ENCODE measurements around the gene ROBO2.

- TF ChIP-seq, protein P1, sequence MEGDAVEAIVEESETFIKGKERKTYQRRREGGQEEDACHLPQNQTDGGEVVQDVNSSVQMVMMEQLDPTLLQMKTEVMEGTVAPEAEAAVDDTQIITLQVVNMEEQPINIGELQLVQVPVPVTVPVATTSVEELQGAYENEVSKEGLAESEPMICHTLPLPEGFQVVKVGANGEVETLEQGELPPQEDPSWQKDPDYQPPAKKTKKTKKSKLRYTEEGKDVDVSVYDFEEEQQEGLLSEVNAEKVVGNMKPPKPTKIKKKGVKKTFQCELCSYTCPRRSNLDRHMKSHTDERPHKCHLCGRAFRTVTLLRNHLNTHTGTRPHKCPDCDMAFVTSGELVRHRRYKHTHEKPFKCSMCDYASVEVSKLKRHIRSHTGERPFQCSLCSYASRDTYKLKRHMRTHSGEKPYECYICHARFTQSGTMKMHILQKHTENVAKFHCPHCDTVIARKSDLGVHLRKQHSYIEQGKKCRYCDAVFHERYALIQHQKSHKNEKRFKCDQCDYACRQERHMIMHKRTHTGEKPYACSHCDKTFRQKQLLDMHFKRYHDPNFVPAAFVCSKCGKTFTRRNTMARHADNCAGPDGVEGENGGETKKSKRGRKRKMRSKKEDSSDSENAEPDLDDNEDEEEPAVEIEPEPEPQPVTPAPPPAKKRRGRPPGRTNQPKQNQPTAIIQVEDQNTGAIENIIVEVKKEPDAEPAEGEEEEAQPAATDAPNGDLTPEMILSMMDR (IDR thresholded peaks at IDR 0.05 in 2 of 3, conservative IDR thresholded peaks at IDR 0.05 in 1 of 3; ENCODE audit: control insufficient read depth in 2 of 3, extremely low read depth in 1 of 3, insufficient read depth in 1 of 3, low read depth in 3 of 3, low read length in 3 of 3): no peak
- TF ChIP-seq PAX8 (IDR thresholded peaks at IDR 0.05) (no peak), ZNF592 (IDR thresholded peaks at IDR 0.05) (no peak), MYC (IDR thresholded peaks at IDR 0.05; ENCODE audit: insufficient read depth, insufficient read length, insufficient replicate concordance, low read length, severe bottlenecking) (no peak)
Observed at GRCh38 chr3:77459926-77460325, 420.0 kb downstream of the ROBO2 start.

All from GM12878 (cell line).